Natural killer cell (primary cell): ENCODE data around the gene SCGB1C1. TPM values are rescaled to one million over a fixed set of nuclear protein-coding genes. Genes with fewer than 3 reads are reported as not detected.
A peak's percentile ranks its signal among the peaks of the same experiment; 100 is the strongest.

ENCODE experiments used
- ATAC-seq, 3 donors: fragments of 150-1000 bp in 2 of 3; fragments of 200-7000 bp in 1 of 3; cut with Tn5 transposase; 1 replicate in 1 of 3; 2 replicates in 2 of 3; pipeline ENCODE4 v1.10.0; 2021; ENCODE audit warnings: mild to moderate bottlenecking in 2 of 3, moderate library complexity in 2 of 3
- DNase-seq, 2 donors: peaks; one replicate each; pipeline versions ENCODE4 v3.0.0 to v3.0.0-alpha.2; 2013 to 2021; ENCODE audit warnings: mixed read lengths in 1 of 2
- H3K27ac ChIP-seq: one replicate; pipeline ENCODE4 v1.5.1; 2013; ENCODE audit warnings: mild to moderate bottlenecking, low read length
- H3K27me3 ChIP-seq: one replicate; pipeline ENCODE4 v1.6.1; 2013; ENCODE audit warnings: low read length; ENCODE audit not compliant: control insufficient read depth, insufficient read depth
- H3K36me3 ChIP-seq: one replicate; pipeline ENCODE4 v1.6.1; 2013; ENCODE audit warnings: low read length; ENCODE audit not compliant: control insufficient read depth, insufficient read depth
- H3K4me1 ChIP-seq: one replicate; pipeline ENCODE4 v1.6.1; 2013; ENCODE audit warnings: low read length; ENCODE audit not compliant: control insufficient read depth, insufficient read depth
- H3K4me3 ChIP-seq: one replicate; pipeline ENCODE4 v1.5.1; 2013; ENCODE audit warnings: low read length
- H3K9me3 ChIP-seq: one replicate; pipeline ENCODE4 v1.6.1; 2013; ENCODE audit warnings: low read length; ENCODE audit not compliant: control insufficient read depth, insufficient read depth
- H3K27ac Mint-ChIP-seq, 2 donors: one replicate each; pipeline ENCODE4 v1.8.0; 2022; ENCODE audit warnings: mild to moderate bottlenecking in 2 of 2, mixed read lengths in 2 of 2, moderate library complexity in 1 of 2
- H3K27me3 Mint-ChIP-seq, 2 donors: one replicate each; pipeline ENCODE4 v1.8.0; 2022; ENCODE audit warnings: low read depth in 2 of 2, mixed read lengths in 2 of 2
- H3K36me3 Mint-ChIP-seq: one replicate; pipeline ENCODE4 v1.8.0; 2022; ENCODE audit warnings: mixed read lengths
- H3K4me1 Mint-ChIP-seq, 2 donors: one replicate each; pipeline ENCODE4 v1.8.0; 2022; ENCODE audit warnings: mixed read lengths in 2 of 2
- H3K4me3 Mint-ChIP-seq: one replicate; pipeline ENCODE4 v1.8.0; 2022; ENCODE audit warnings: mild to moderate bottlenecking, moderate library complexity, mixed read lengths
- H3K9me3 Mint-ChIP-seq, 2 donors: one replicate each; pipeline ENCODE4 v1.8.0; 2022; ENCODE audit warnings: mixed read lengths in 2 of 2
- WGBS: methylation state at CpG from one replicate; pipeline ENCODE4 v1.1.7; 2013; ENCODE audit warnings: missing lambda C conversion rate; ENCODE audit not compliant: insufficient coverage; 5-methylcytosine and 5-hydroxymethylcytosine counted together
- intact Hi-C: fragments of 100-400 bp; cut with micrococcal nuclease; formaldehyde crosslinking; loops from one replicate; pipeline ENCODE4 v1.14.2; 2022
- total RNA-seq, 4 donors: library from RNA; stranded (reverse); fragments of 120-200 nt in 1 of 4; gene quantifications; one replicate each; pipeline versions ENCODE4 v1.2.3 to v1.2.4, GENCODE V29; 2013 to 2022
- TF ChIP-seq, protein P1 (sequence below): fragments of 200-600 bp; IDR thresholded peaks from one replicate; pipeline ENCODE4 v1.8.0; 2022; ENCODE audit warnings: antibody characterized with exemption

Gene SCGB1C1
- total RNA-seq, 3 donors from 2014 or later (not counting 1 experiment from before 2014, with no cell fraction given) = 0.73 to 2.1 TPM; not detected in 1

DNA sequence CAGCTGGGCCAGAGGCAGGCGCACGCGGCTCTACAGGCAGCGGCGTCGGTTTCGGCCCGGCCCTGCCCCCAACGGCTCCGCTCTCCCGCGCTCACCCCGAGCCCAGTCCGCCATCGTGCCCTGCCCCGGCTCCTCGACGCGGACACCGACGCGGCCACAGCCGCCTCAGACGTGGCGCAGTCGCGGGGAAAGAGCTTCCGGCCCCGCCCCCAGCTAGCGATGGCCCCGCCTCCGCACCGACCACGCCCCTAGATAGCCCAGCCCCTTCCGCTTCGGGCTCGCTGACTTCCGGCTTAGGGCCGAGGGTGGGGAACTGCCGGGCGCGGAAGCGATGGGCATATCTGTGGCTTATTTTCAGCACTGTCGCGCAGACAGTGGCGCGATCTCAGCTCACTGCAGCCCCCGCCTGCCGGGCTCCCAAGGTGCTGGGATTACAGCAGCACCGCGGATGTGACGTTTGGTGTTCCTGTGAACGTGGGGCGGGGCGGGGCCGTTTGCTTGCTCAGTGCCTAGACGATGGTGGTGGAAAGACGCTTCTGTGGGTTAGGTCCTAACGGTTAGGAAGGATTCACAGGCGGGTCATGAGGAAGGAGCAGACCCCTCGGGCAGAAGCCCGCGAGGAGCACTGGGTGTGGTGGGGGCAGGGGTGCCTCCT lies 14.5 kb downstream of the SCGB1C1 start, which contains the start of the genes BET1L and RIC8A:
TSS of gene BET1L (minus strand) at position 192 of the 655 bp plus-strand sequence. CDS start at position 114, 78 bp downstream.
TSS of gene RIC8A (plus strand) at position 501 of the 655 bp plus-strand sequence. CDS start 1,147 bp downstream, outside the sequence.
- Histone ChIP-seq H3K27ac (peak within 1 kb of the TSS; percentile 94), H3K9me3 (no peaks in the 10 kb centered on the region), H3K4me3 (peak within 1 kb of the TSS; percentile 76), H3K36me3 (peaks cover 54% of the 10 kb centered on the region), H3K27me3 (no peaks in the 10 kb centered on the region), H3K4me1 (peaks cover 50% of the 10 kb centered on the region)
- peak; percentile 96 to 99 for DNase-seq
- no peaks in the 10 kb centered on the region for H3K36me3 Mint-ChIP-seq
- intact Hi-C loops = loop anchor here (1.0 to 5.0 kb wide), 5 partner anchors 29 to 243 kb away; partner anchors contain the start of genes PSMD13, PTDSS2 and SIRT3
- ATAC-seq = peak; percentile 79 to 95 (median 83)
- TF ChIP-seq, protein P1, sequence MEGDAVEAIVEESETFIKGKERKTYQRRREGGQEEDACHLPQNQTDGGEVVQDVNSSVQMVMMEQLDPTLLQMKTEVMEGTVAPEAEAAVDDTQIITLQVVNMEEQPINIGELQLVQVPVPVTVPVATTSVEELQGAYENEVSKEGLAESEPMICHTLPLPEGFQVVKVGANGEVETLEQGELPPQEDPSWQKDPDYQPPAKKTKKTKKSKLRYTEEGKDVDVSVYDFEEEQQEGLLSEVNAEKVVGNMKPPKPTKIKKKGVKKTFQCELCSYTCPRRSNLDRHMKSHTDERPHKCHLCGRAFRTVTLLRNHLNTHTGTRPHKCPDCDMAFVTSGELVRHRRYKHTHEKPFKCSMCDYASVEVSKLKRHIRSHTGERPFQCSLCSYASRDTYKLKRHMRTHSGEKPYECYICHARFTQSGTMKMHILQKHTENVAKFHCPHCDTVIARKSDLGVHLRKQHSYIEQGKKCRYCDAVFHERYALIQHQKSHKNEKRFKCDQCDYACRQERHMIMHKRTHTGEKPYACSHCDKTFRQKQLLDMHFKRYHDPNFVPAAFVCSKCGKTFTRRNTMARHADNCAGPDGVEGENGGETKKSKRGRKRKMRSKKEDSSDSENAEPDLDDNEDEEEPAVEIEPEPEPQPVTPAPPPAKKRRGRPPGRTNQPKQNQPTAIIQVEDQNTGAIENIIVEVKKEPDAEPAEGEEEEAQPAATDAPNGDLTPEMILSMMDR = no peak
- no peaks in the 10 kb centered on the region for H3K27me3 Mint-ChIP-seq
- peak within 1 kb of the TSS; percentile 97 for H3K4me3 Mint-ChIP-seq
- H3K9me3 Mint-ChIP-seq = no peaks in the 10 kb centered on the region
- under 1% methylated on average over 63 of the region's 63 CpGs for WGBS
- H3K4me1 Mint-ChIP-seq = peaks cover 40 to 55% of the 10 kb centered on the region in 2 donors
- H3K27ac Mint-ChIP-seq = peak within 1 kb of the TSS; percentile 99

DNA sequence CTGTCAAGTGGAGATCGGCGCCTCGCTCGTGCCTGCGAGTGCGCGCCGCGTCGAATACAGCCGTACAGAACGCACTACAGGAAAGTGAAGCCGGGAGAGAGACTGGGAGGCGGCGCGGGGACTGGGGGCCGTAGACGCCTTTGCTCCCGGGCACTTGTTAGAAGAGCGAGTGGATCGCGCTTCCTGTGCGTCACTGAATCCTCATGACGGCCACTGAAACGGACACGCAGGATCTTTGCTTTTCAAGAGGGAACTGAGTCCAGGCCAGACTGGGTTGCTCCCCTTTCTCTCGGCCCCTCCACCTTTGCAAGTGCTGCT lies 14.9 kb downstream of the SCGB1C1 start:
- H3K27ac ChIP-seq = peak overlapping the region; percentile 94
- WGBS = under 1% methylated on average over 27 of the region's 27 CpGs
- peaks cover 50% of the 10 kb centered on the region for H3K4me1 ChIP-seq
- no peaks in the 10 kb centered on the region for H3K27me3 ChIP-seq
- TF ChIP-seq, protein P1 = no peak
- H3K36me3 ChIP-seq = peaks cover 59% of the 10 kb centered on the region
- Mint-ChIP-seq H3K4me3 (peak overlapping the region; percentile 97), H3K27ac (peak overlapping the region; percentile 99), H3K27me3 (no peaks in the 10 kb centered on the region), H3K4me1 (peaks cover 35 to 52% of the 10 kb centered on the region in 2 donors), H3K36me3 (no peaks in the 10 kb centered on the region), H3K9me3 (no peaks in the 10 kb centered on the region)
- no peak for DNase-seq
- H3K4me3 ChIP-seq = peak overlapping the region; percentile 66
- peak; percentile 13 to 30 (median 22) for ATAC-seq
- intact Hi-C loops = loop anchor here (1.0 to 5.0 kb wide), 5 partner anchors 28 to 242 kb away; partner anchors contain the start of genes PSMD13, PTDSS2 and SIRT3
- H3K9me3 ChIP-seq = no peaks in the 10 kb centered on the region

DNA sequence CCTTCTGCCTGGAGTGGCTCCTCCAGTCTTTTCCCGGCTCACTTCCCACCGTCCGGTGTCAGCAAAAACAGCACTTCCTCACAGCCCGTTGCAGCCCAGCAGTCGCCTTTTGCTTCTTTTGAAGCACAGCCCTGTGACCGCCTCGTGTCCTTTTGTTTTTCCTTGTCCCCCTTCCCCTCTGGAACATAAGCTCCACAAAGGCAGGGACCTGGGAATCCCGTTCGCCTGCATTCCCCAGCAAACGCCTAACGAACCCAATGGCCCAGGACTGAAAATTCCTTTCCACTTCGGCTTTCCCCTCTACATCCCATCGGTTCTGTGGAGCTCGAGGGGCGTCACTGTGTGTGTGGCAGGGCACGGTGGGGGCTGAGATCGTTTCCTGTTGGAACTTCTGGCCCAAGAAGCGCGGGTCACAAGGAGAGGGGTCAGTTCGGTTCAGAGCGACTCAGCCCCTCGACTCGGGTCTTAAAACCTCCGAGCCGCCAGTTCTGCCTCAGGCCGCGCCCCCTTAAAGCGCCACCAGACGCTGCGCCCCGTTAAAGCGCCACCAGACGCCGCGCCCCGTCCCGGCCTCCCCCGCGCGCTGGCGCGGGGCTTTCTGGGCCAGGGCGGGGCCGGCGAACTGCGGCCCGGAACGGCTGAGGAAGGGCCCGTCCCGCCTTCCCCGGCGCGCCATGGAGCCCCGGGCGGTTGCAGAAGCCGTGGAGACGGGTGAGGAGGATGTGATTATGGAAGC lies 15.5 kb downstream of the SCGB1C1 start:
- H3K4me1 Mint-ChIP-seq = peaks cover 32 to 56% of the 10 kb centered on the region in 2 donors

More for the DNA sequence above, 15.5 kb downstream of the SCGB1C1 start:
- Histone ChIP-seq H3K27me3 (no peaks in the 10 kb centered on the region), H3K4me3 (peak overlapping the region; percentile 66), H3K4me1 (peaks cover 50% of the 10 kb centered on the region), H3K9me3 (no peaks in the 10 kb centered on the region), H3K36me3 (peaks cover 59% of the 10 kb centered on the region), H3K27ac (peak overlapping the region; percentile 94)
- WGBS = under 1% methylated on average over 57 of the region's 57 CpGs
- DNase-seq (peak; percentile 82 to 91), ATAC-seq (peak; percentile 60 to 72 (median 62))
- intact Hi-C loops = loop anchor here (5.0 kb wide), 2 partner anchors 149 to 209 kb away; no protein-coding TSS in a partner anchor
- Mint-ChIP-seq H3K27ac (peak overlapping the region; percentile 99), H3K36me3 (no peaks in the 10 kb centered on the region), H3K27me3 (no peaks in the 10 kb centered on the region), H3K4me3 (peak overlapping the region; percentile 97), H3K9me3 (no peaks in the 10 kb centered on the region)
- TF ChIP-seq, protein P1 = no peak
